ENCODE results near the gene INPP4B.
A peak's percentile ranks its signal among the peaks of the same experiment; 100 is the strongest.

INPP4B gene

DNA sequence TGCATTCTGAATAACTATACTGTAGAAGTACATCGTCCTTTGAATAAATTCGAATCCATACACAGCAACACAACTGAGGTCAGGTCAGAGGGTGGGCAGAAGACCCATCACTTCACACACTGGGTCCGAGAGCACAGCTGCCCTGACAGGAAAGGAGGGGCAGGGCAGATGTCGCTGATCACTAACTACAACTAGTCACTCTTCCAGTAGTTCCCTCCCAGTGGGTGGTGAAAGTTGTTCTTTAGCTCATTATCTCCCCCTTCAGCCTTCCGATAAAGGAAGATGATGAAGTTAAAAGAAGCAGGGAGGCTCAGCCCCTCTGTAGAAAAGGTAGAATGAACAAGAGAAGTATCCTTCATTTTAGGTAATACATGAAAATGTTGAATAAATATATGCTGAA is 278.9 kb downstream of the INPP4B start:
- no peak for DNase-seq

DNA sequence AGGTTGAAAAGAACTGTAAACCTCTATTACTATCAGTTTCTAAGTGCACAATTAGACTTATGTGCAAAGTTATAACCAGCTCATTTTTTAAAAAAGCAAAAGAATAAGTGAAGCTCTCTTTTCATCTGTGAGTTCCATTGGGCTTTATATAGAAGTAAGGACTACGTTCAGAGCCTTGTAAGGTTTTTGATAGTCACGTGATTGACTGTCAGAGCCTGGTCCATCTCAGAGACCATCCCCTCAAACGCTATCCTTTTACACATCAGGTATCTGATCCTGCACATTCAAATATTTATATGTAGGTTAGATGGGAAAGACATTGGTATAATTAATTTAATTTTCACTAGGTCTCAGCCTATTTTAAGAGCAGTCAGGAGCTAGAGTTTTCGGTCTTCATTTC is 279.3 kb downstream of the INPP4B start:
- DNase-seq, result no peak

DNA sequence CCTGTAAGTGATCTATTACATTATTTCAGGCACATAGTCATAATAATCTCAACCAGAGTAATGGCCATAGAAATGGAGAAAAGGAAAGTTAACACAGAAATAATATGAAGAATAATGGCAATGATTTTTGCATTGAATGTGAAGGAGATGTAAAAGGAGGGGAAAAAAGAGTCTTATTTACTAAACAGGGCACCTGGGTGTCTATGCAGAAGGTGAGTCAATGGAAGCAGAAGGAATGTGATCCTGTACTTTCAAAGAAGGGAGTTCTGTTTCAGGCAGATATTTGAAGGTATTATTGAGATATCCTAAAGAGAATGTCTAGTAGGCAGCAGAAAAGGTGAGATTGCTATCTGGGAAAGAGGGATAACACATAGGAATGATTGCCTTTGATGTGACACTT is 279.9 kb downstream of the INPP4B start:
- DNase-seq, result no peak

- DNase-seq, result no peak
Observed at GRCh38 chr4:142565771-142566170, 280.3 kb downstream of the INPP4B start.

DNA sequence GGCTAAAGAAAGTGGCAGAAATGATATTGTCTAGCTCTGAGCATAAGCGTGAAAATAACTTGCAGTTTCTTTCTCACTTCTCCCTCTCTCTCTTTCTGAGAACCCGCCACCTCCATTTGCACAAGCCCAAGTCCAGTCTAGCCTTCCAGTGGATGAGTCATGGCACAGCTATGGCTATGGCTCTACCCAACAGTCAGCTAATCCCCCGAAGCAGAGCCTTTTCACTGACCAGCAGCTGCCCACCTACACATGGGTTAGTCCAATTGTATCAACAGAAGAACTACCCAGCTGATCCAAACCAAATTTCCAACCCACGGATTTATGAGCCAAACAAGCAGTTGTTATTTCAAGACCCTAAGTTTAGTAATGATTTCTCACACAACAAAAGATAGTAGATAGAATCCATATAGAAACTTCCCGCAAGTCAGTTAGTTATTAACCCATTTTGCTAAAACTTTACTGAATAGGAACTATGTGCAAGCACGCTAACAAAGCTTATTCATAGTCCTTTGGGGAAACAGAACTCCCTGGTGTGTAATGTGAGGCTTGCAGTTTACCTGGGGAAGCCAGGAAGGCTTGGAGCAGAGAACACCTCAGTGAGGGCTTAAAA is 282.3 kb downstream of the INPP4B start:
- no peak for DNase-seq

GRCh38 chr4:142559986-142560385 is 286.1 kb downstream of the INPP4B start:
- DNase-seq, result no peak

GRCh38 chr4:142558851-142559250 is 287.2 kb downstream of the INPP4B start:
- no peak for DNase-seq

- DNase-seq, result no peak
Observed at GRCh38 chr4:142557239-142557801, 288.8 kb downstream of the INPP4B start.

GRCh38 chr4:142556570-142557238 is 289.4 kb downstream of the INPP4B start:
- DNase-seq, result no peak

DNA sequence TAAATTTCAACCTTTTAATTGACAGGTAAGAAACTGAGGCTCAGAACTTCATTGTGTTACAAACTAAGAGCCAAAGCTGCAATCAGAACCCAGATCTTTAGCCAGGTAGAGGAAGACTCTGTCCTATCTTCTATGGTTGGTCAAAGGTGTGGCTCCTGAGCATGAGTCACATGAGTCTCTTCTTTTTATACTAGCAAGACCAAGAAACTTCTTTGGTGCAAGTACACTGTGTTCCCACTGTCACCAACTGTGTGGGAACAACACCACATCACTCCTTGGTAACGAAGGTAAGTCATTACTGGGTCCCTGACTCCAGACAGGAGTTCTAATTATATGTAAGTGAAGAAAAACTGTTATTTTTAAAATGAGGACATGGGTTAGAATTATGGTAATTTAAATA is 290.1 kb downstream of the INPP4B start:
- DNase-seq, result no peak

GRCh38 chr4:142554412-142554811 is 291.7 kb downstream of the INPP4B start:
- no peak for DNase-seq

DNA sequence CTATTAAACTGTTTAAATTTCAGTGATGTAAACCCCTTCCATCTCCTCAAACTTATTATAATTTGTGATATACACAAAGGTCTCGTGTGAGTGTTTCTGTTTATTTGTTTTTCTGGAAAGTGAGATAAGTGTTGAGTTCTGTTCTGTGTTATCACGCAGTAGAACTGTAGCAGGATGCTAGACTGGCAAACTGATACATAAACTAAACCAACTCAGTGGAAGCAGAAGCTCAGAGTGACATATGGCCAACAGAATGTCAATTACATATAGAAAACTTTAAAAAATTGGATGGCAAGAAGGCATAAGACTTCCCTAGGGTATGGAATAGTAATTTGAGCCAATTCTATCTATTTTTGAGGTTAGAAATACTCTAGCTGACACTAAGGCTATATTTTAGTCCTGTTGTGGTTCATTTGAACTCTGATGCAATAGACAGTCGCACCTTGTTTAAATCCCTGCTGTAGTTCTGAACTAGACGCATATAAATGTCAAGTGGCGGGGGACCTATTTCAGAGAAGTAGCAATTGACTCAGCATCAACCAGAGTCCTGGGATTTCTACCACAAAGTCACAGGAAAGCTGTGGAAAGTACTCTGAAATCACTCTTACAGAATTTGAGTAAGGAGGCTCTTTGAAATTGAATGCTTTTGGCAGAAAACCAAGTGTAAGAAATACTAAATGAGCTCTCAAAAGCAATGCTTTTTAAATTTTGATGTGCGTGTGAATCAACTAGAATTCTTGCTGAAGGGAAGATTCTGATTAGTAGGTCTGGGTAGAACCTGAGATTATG is 294.4 kb downstream of the INPP4B start:
- DNase-seq, result peak in 1 of 3 experiments; percentile 48

GRCh38 chr4:142550965-142551364 is 295.1 kb downstream of the INPP4B start:
- peak; percentile 28 to 63 (median 61) for DNase-seq

- DNase-seq, result peak; percentile 80 to 100 (median 94)
Observed at GRCh38 chr4:142549726-142550463, 296.2 kb downstream of the INPP4B start.

- DNase-seq, result no peak
Observed at GRCh38 chr4:142549248-142549647, 296.9 kb downstream of the INPP4B start.

- no peak for DNase-seq
Observed at GRCh38 chr4:142548491-142548890, 297.6 kb downstream of the INPP4B start.

GRCh38 chr4:142547974-142548373 is 298.1 kb downstream of the INPP4B start:
- no peak for DNase-seq

- no peak for DNase-seq
Observed at GRCh38 chr4:142544594-142544993, 301.5 kb downstream of the INPP4B start.

DNA sequence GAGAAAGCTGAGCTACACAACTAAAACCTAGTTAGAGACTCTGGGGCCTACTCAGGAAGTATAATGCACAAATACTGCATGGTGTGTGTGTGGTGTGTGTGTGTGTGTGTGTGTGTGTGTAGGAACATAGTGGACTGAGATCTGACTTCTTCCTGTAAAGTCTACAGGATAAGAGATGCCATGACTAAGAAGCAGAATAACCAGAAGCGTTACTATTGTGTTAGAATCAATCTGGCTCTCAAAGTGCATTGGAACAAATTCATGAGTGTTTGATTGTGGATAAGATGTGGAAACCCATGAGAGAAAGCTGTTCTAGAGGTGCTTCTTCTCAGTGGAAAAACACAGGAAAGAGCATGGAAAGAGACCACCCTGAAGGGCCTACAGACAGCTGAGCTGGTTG is 302.1 kb downstream of the INPP4B start:
- DNase-seq, result no peak

GRCh38 chr4:142540483-142540804 is 305.7 kb downstream of the INPP4B start:
- no peak for DNase-seq

- DNase-seq, result no peak
Observed at GRCh38 chr4:142539796-142540482, 306.2 kb downstream of the INPP4B start.

DNA sequence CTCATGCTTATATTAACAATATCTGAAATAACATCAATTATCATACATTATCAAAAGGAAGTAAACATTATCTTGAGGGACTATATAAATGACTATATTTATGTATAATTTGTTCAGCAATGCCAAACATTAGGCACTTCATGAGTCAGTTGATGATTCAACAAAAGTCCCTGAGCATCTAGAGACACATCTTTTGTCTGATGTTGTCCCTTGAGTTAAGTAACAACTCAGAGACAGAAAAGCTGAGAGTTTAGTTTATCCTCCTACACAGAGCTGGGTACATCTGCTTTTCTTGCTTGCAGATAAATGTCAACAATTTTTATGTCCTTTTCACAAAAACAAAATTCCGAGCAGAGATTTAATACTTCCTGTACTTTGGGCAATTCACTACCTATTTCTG is 311.1 kb downstream of the INPP4B start:
- peak in 1 of 3 experiments; percentile 6 for DNase-seq

All from NCI-H1417 (cell line).